Mesendoderm (in vitro differentiated cells): ENCODE results near the gene LITAF.

Source experiments
- DNase-seq: peaks from one replicate; pipeline ENCODE4 v3.0.0; 2013
- H2AK5ac ChIP-seq: 2 replicates; pipeline ENCODE4 v1.6.1; 2013; ENCODE audit warnings: low read length, inconsistent platforms
- H2BK120ac ChIP-seq: 2 replicates; pipeline ENCODE4 v1.6.1; 2013; ENCODE audit warnings: low read depth, mild to moderate bottlenecking, low read length, moderate library complexity, mixed read lengths
- H2BK15ac ChIP-seq: replicated peaks from 2 replicates; pipeline ENCODE4 v1.6.1; 2013; ENCODE audit warnings: low read depth, mild to moderate bottlenecking, moderate library complexity
- H2BK5ac ChIP-seq: 2 replicates; pipeline ENCODE4 v1.6.1; 2013; ENCODE audit warnings: low read length, inconsistent platforms
- H3K18ac ChIP-seq: 2 replicates; pipeline ENCODE4 v1.6.1; 2013; ENCODE audit warnings: mild to moderate bottlenecking, low read length, mixed read lengths
- H3K23ac ChIP-seq: one replicate; pipeline ENCODE4 v1.6.1; 2013; ENCODE audit warnings: low read length
- H3K27ac ChIP-seq: 2 replicates; pipeline ENCODE4 v1.5.1; 2013; ENCODE audit warnings: low read depth, mild to moderate bottlenecking, inconsistent platforms, low read length, moderate library complexity
- H3K27me3 ChIP-seq: 2 replicates; pipeline ENCODE4 v1.6.1; 2013; ENCODE audit warnings: low read length, control low read depth, mild to moderate bottlenecking, inconsistent platforms; ENCODE audit not compliant: insufficient read depth, poor library complexity
- H3K36me3 ChIP-seq: 2 replicates; pipeline ENCODE4 v1.6.1; 2013; ENCODE audit warnings: low read length, inconsistent platforms; ENCODE audit not compliant: control insufficient read depth, insufficient read depth
- H3K4ac ChIP-seq: one replicate; pipeline ENCODE4 v1.6.1; 2013; ENCODE audit warnings: low read depth, mild to moderate bottlenecking, low read length, moderate library complexity
- H3K4me1 ChIP-seq: 2 replicates; pipeline ENCODE4 v1.6.1; 2013; ENCODE audit warnings: low read depth, low read length, inconsistent platforms; ENCODE audit not compliant: control insufficient read depth
- H3K4me2 ChIP-seq: 2 replicates; pipeline ENCODE4 v1.6.1; 2013; ENCODE audit warnings: low read length
- H3K4me3 ChIP-seq: 2 replicates; pipeline ENCODE4 v1.5.1; 2013; ENCODE audit warnings: mild to moderate bottlenecking, low read length
- H3K56ac ChIP-seq: one replicate; pipeline ENCODE4 v1.6.1; 2013; ENCODE audit warnings: low read length
- H3K79me1 ChIP-seq: 2 replicates; pipeline ENCODE4 v1.6.1; 2013; ENCODE audit warnings: low read length, inconsistent platforms
- H3K79me2 ChIP-seq: 2 replicates; pipeline ENCODE4 v1.6.1; 2013; ENCODE audit warnings: mild to moderate bottlenecking, low read length; ENCODE audit not compliant: control insufficient read depth, insufficient read depth
- H3K9ac ChIP-seq: 2 replicates; pipeline ENCODE4 v1.6.1; 2013; ENCODE audit warnings: low read length, inconsistent platforms
- H4K5ac ChIP-seq: one replicate; pipeline ENCODE4 v1.6.1; 2013; ENCODE audit warnings: low read length
- H4K8ac ChIP-seq: one replicate; pipeline ENCODE4 v1.6.1; 2013; ENCODE audit warnings: low read depth, mild to moderate bottlenecking, control low read depth, low read length, moderate library complexity
- WGBS: extraction: QIAGEN DNeasy Blood & Tissue Kit; methylation state at CpG from one replicate; pipeline ENCODE4 v1.1.7; 2013; ENCODE audit warnings: low lambda C conversion rate, missing lambda C conversion rate; ENCODE audit not compliant: insufficient coverage; ENCODE audit errors: extremely low coverage; 5-methylcytosine and 5-hydroxymethylcytosine counted together

The LITAF gene

DNA sequence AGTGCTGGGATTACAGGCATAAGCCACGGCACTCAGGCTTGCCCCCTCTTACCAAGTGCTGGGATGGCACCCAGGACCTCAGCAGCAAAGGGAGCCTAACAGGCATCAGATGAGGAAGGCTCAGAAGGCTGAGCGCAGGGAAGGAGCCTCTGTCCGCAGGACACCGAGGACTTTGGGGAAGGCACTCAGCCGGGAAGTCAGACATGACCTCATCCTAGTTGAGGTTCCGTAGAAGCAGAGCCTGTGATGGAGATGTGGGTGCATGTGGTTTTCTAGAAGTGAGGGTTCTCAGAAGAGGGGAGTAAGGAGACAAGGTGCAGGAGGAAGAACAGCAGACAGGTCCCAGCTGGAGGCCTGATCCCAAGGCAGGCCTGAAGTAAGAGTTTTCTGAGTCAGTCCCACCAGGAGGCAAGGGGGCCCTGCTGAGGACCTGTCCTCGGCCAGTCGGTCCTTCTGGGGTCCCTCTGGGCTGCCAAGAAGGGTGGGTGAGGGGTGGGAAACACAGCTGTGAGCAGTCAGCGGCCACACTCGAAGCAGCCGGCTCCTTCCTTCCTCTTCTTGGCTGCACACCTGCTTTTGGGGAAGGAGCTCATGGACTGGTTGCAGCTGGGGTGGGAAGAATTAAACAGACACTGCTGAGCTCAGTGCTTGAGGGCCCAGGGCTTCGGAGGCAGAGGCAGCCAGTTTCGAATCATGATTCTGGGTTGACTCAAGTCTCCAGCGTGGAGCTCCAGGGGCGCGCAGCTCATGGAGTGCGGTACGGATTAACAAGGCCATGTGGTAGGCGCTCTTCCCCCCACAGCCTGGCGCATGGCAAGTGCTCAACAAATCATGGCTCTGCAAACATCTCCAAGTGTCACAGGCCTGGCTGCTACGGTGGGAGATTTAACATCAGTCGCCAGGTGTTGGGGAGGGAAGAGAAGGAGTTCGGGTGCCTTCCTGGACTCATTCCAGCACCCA, 42.6 kb upstream of the LITAF start:
- no peak overlapping the region for H2BK15ac ChIP-seq
- no peak overlapping the region for H3K4ac ChIP-seq
- peak; percentile 33 for DNase-seq
- H3K23ac ChIP-seq, result no peak overlapping the region
- H2BK5ac ChIP-seq, result no peak overlapping the region
- no peaks in the 10 kb centered on the region for H3K79me2 ChIP-seq
- H3K79me1 ChIP-seq, result no peaks in the 10 kb centered on the region
- no peak overlapping the region for H4K5ac ChIP-seq
- H3K36me3 ChIP-seq, result no peaks in the 10 kb centered on the region
- no peaks in the 10 kb centered on the region for H3K4me1 ChIP-seq
- H3K4me2 ChIP-seq, result no peak overlapping the region
- no peak overlapping the region for H2AK5ac ChIP-seq
- no peak overlapping the region for H3K18ac ChIP-seq
- no peak overlapping the region for H3K56ac ChIP-seq
- no peak overlapping the region for H3K9ac ChIP-seq
- no peak overlapping the region for H2BK120ac ChIP-seq
- H3K27me3 ChIP-seq, result no peaks in the 10 kb centered on the region
- no peak overlapping the region for H3K4me3 ChIP-seq
- no peak overlapping the region for H4K8ac ChIP-seq
- WGBS, result no CpG with 5 or more reads among the region's 23 CpGs
- no peak overlapping the region for H3K27ac ChIP-seq

DNA sequence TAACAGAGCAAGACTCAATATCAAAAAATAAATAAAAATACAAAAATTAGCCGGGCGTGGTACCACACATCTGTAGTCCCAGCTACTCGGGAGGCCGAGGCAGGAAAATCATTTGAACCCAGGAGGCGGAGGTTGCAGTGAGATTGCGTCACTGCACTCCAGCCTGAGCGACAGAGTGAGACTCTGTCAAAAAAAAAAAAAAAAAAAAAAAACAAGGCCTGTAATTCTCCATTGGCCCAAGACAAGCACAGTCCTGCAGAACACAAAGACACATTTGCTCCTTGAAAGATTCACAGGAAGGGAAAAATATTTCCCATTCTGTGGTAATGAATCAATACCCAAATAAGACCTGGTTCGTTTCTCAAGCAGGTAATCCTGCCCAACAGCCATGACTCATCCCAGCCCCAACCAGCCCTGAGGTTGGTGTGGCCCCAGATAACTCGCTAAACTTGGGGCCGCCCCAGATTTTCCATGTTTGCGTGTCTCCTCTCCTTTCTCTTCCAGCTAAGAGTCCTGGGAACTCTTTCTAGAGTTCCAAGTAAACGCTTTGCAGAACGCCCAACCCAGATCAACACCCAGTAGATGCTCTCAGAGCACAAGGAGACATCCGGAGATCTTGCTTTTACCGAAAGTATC, 41.2 kb upstream of the LITAF start:
- Histone ChIP-seq H2BK15ac (no peak overlapping the region), H3K4me3 (no peak overlapping the region), H4K8ac (no peak overlapping the region), H3K79me2 (no peaks in the 10 kb centered on the region), H3K56ac (no peak overlapping the region), H3K36me3 (no peaks in the 10 kb centered on the region), H4K5ac (no peak overlapping the region), H3K4ac (no peak overlapping the region), H3K27ac (no peak overlapping the region), H2BK120ac (no peak overlapping the region), H3K4me1 (no peaks in the 10 kb centered on the region), H2AK5ac (no peak overlapping the region), H3K18ac (no peak overlapping the region), H3K27me3 (no peaks in the 10 kb centered on the region), H2BK5ac (no peak overlapping the region), H3K9ac (no peak overlapping the region), H3K79me1 (no peaks in the 10 kb centered on the region), H3K4me2 (no peak overlapping the region), H3K23ac (no peak overlapping the region)
- no peak for DNase-seq
- WGBS, result no CpG with 5 or more reads among the region's 15 CpGs

DNA sequence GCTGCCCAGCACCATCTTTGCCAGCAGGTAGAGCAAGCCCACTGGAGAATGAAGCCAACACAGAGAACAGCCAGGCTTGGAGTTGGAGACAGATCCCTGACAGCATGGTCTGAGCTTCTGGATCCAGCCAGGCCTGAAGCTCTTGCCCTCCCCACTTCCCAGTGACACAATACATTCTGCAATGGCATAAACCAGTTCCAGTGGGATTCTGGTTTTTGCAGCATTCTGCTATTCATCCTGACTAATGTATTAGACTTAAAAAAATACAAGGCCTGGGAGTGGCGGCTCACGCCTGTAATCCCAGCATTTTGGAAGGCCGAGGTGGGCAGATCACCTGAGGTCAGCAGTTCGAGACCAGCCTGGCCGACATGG, 40.6 kb upstream of the LITAF start:
- no peak overlapping the region for H3K27ac ChIP-seq
- DNase-seq, result no peak

DNA sequence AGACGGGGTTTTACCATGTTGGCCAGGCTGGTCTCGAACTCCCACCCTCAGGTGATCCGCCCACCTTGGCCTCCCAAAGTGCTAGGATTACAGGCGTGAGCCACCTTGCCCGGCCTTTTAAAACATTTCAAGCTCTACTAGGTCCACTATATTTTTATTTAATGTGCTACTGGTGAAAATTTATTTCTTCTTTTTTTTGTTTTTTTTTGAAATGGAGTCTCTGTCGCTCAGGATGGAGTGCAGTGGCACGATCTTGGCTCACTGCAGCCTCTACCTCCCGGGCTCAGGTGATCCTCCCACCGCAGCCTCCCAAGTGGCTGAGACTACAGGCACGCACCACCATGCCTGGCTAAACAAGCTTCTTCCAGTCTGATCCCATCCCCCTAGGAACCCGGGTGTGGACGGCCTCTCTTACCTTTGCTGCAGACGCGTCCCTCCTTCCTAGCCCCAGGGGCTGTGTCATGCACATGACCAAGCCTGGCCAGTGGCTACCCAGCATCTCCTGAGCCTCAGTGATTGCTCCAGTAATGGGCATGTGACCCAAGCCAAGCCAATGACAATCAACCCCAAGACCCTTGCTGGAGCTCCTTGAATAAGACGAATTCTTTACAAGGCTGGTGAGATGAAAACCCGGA, 40.1 kb upstream of the LITAF start:
- H3K18ac ChIP-seq, result no peak overlapping the region
- no peak overlapping the region for H2BK5ac ChIP-seq
- no peak overlapping the region for H4K5ac ChIP-seq
- no peak overlapping the region for H2BK15ac ChIP-seq
- no peaks in the 10 kb centered on the region for H3K27me3 ChIP-seq
- H3K4me3 ChIP-seq, result no peak overlapping the region
- no peak overlapping the region for H3K4ac ChIP-seq
- no peaks in the 10 kb centered on the region for H3K79me2 ChIP-seq
- no CpG with 5 or more reads among the region's 16 CpGs for WGBS
- no peaks in the 10 kb centered on the region for H3K79me1 ChIP-seq
- no peak overlapping the region for H3K27ac ChIP-seq
- no peak overlapping the region for H3K56ac ChIP-seq
- H2BK120ac ChIP-seq, result no peak overlapping the region
- H3K4me1 ChIP-seq, result no peaks in the 10 kb centered on the region
- no peaks in the 10 kb centered on the region for H3K36me3 ChIP-seq
- H3K23ac ChIP-seq, result no peak overlapping the region
- H3K9ac ChIP-seq, result no peak overlapping the region
- no peak overlapping the region for H3K4me2 ChIP-seq
- no peak overlapping the region for H4K8ac ChIP-seq
- no peak overlapping the region for H2AK5ac ChIP-seq
- no peak for DNase-seq

More for the DNA sequence above, 40.6 kb upstream of the LITAF start:
- no peaks in the 10 kb centered on the region for H3K27me3 ChIP-seq
- no peak overlapping the region for H2AK5ac ChIP-seq
- no peak overlapping the region for H2BK15ac ChIP-seq
- H3K36me3 ChIP-seq, result no peaks in the 10 kb centered on the region
- H3K4ac ChIP-seq, result no peak overlapping the region
- H3K79me1 ChIP-seq, result no peaks in the 10 kb centered on the region
- no peak overlapping the region for H3K9ac ChIP-seq
- no peak overlapping the region for H3K18ac ChIP-seq
- no peak overlapping the region for H3K4me3 ChIP-seq
- H3K23ac ChIP-seq, result no peak overlapping the region
- no peaks in the 10 kb centered on the region for H3K4me1 ChIP-seq
- H3K4me2 ChIP-seq, result no peak overlapping the region
- no peak overlapping the region for H4K8ac ChIP-seq
- no peak overlapping the region for H4K5ac ChIP-seq
- H3K56ac ChIP-seq, result no peak overlapping the region
- H2BK120ac ChIP-seq, result no peak overlapping the region
- no peak overlapping the region for H2BK5ac ChIP-seq
- WGBS, result no CpG with 5 or more reads among the region's 5 CpGs
- no peaks in the 10 kb centered on the region for H3K79me2 ChIP-seq

DNA sequence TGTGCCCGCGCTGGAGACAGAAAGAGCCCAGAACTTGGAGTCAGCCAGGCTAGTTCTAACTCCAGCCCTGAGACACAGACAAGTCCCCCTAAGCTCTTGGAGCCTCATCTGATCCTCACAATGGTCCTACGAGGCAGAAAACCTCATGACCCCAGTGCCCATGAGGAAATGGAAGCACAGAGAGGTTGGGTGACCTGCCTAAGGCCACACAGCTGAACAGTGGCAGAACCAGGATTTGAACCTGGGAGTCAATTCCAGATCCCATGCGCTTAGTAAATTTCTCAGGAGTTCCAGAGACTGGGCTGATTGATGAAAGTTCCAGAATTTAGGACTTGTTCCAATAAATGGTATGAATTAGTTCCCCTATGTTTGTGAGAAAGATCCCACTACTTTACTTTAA, 39.0 kb upstream of the LITAF start:
- no peaks in the 10 kb centered on the region for H3K36me3 ChIP-seq
- H3K27me3 ChIP-seq, result no peaks in the 10 kb centered on the region
- no peak overlapping the region for H3K18ac ChIP-seq
- no peak overlapping the region for H3K56ac ChIP-seq
- H2BK5ac ChIP-seq, result no peak overlapping the region
- H2AK5ac ChIP-seq, result no peak overlapping the region
- no peak overlapping the region for H2BK15ac ChIP-seq
- no peak overlapping the region for H4K8ac ChIP-seq
- H4K5ac ChIP-seq, result no peak overlapping the region
- H3K9ac ChIP-seq, result no peak overlapping the region
- no peak overlapping the region for H3K23ac ChIP-seq
- no peak overlapping the region for H3K4me3 ChIP-seq
- no peak for DNase-seq
- H2BK120ac ChIP-seq, result no peak overlapping the region
- H3K27ac ChIP-seq, result no peak overlapping the region
- no peak overlapping the region for H3K4me2 ChIP-seq
- H3K79me2 ChIP-seq, result no peaks in the 10 kb centered on the region
- no peak overlapping the region for H3K4ac ChIP-seq
- no peaks in the 10 kb centered on the region for H3K79me1 ChIP-seq
- H3K4me1 ChIP-seq, result no peaks in the 10 kb centered on the region
- WGBS, result no CpG with 5 or more reads among the region's 4 CpGs
